NCI-H2196 (cell line): ENCODE measurements around the gene MYO5B.

Source experiments
- DNase-seq: peaks from one replicate; lab custom pipeline; 2025; ENCODE audit not compliant: unreplicated experiment; lab: John Stamatoyannopoulos, UW

MYO5B gene

GRCh38 chr18:49974079-49974478 lies 220.9 kb downstream of the MYO5B start:
- DNase-seq, result no peak

DNA sequence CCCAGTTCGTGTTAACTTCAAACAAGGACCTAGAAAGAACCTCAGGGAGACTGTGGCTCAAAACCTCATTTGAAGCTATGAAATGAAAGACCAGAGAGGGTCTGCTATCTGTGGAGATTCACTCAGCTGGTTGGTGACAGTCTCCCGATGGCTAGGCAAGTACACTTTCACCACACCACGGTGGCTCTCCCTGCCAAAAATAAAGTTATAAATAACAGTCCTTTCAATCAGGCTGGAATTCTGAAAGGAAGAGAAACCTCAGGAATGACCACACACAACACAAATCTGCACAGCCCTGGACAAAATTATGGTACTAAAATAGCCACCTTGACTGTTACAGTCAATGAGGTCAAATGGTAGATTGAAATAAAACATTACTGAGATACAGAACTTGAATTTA lies 221.4 kb downstream of the MYO5B start:
- no peak for DNase-seq

GRCh38 chr18:49972535-49972934 lies 222.4 kb downstream of the MYO5B start:
- no peak for DNase-seq

DNA sequence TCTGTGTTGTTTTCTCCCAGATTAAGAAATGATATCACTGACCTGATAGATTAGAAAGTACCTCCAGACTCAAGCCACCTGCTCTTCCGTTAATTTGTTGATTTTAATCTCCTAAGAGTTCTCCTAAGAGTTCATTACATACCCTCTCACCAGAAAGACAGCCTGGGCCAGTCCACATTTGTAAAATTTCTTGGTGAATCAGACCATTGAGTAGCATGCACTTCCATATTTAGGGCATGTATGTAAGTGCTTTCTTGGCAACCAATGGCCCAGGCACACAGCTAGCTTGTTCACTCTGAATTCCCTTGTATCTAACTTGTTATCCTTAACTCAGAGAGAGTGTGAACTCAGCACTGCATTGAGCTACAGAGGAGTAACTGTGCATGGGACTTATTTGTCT lies 223.5 kb downstream of the MYO5B start:
- no peak for DNase-seq

DNA sequence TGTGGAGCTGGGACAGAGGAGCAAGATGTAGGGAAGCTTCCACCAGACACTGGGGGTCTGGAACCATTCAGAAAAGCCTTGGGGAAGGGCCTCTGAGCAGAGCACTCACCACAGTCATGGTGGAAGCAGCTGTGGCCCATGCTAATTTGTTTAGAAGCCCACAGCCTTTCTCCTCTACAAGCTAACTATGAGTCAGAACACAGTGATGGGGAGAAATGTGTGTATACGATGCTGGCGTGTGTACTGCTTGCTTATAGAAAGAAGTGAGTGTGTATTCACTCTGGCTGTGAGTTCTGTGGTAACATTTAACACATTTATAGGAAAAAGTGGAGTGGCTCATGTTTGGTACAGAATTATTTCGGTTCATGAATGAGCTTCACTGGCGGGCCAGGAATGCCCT lies 224.6 kb downstream of the MYO5B start:
- no peak for DNase-seq

- DNase-seq, result no peak
Observed at GRCh38 chr18:49968644-49969309, 226.2 kb downstream of the MYO5B start.

DNA sequence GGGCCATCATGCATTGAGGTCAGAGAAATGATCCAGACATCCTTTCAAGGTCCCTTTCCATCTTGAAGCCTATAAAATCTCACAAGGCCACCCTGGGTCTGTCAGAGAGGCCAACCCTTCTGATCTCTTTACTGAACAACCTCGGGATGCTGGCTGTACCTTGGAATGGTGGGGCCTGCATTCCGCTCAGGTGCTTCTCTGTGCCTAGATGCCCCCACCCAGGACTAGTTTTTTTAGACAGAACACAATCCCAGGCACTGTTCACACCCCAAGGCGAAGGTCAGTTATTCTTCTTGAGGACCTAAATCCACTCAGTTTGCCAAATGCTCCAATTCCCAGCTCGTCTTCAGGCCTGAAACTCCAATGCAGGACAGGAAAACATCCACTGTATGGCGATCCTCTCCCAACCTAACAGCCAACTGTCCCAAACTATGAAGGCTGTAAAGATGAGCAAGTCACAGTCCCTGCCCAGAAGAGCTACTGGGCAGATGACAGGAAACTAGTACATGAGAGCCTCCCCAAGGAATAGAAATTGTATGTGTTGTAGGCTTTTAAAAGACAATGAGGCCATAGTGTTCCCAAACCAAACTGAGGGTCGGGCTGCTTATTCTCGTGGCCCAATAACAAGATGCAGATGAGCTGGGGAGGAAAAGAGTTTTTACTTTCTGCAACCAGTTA lies 227.2 kb downstream of the MYO5B start:
- DNase-seq, result no peak

DNA sequence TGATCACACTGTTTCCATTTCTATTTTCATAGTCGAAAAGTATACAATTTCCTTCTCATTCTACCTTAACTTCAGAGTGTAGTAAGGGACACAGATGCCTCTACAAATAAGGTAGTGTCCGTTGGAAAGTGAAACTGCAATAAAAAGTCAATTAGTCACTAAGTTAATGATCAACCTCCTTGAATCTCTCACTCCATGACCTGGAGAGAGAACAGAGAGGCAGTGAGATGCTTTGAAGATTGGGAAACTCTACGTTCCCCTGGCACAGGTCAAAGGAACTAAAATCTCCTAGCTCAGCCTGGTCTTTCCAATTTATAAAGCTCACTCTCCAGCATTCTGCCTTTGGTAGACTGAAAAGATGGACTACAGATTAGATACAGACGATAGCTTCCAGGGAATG lies 227.8 kb downstream of the MYO5B start:
- DNase-seq, result no peak

- DNase-seq, result no peak
Observed at GRCh38 chr18:49966090-49966489, 228.9 kb downstream of the MYO5B start.

DNA sequence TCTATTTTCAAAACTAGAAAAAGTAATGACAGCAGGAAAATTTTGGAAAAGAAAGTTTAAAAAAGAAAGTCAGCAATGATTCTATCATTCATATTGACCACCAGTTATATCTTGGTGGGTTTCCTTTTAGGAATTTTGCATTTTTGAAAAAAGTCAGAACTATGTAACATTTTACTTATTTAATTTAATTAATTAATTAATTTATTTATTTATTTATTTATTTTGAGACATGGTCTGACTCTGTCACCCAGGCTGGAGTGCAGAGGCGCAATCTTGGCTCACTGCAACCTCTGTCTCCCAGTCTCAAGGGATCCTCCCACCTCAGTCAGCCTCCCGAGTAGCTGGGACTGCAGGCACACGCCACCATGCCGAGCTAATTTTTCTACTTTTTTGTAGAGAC lies 231.7 kb downstream of the MYO5B start:
- no peak for DNase-seq

GRCh38 chr18:49961271-49961670 lies 233.7 kb downstream of the MYO5B start:
- DNase-seq, result no peak

DNA sequence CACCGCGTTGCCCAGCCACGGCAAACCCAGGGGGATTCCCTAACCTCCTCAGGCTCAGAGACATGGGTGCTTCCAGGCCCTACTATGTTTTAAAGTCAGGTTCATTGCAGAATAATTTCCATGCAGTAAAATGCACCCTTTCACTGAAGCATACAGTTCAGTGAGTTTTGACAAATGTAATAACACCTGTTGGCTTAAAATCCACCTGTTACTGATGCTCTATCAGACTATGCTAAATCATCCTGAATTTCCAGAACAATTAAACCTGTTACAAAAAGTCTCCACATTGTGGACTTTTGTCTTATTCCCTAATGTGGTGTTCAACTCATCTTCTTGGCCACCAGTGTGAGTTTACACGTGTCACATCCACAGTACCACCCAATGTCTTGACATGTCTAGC lies 234.6 kb downstream of the MYO5B start:
- DNase-seq, result no peak

DNA sequence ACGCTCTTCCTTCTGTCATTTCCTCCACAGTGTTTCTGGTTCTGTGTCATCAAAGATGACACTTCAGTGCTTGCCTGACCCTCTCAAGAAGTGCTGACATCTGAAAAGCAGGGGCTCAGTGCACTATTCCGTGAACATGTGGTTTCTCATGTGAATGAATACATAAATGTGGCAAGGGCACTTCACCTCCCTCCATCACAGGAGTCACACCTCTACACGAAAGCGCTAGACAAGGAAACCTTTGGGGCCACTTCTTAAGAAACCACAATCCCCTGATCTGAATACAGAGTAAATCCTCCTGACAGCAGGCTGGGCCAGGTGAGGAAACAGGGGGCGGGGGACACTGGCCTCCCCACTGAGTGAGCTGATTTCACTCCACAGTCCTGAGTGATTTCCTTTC lies 235.8 kb downstream of the MYO5B start:
- no peak for DNase-seq

GRCh38 chr18:49955263-49955662 lies 239.7 kb downstream of the MYO5B start:
- no peak for DNase-seq

- no peak for DNase-seq
Observed at GRCh38 chr18:49953391-49953790, 241.6 kb downstream of the MYO5B start.

GRCh38 chr18:49949951-49950395 lies 245.0 kb downstream of the MYO5B start:
- no peak for DNase-seq

DNA sequence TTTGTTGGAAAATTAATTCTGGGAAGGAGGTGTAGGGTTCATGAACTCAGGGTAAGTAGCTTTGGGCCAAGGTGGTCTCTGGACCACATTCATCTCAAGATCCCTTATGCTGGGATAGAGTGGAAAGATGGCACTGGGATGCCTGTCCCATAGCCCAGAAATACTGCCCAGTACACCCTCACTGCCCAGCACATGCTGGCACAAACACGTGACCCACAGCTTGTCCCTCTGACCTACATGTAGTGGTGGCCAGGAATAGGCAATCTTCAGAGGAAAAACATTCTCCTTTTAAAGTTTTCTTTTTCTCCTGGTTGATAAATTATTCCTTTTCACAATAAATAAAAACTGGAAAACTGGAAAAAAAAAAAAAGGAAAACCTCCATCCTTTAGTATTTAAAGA lies 246.0 kb downstream of the MYO5B start:
- DNase-seq, result no peak

DNA sequence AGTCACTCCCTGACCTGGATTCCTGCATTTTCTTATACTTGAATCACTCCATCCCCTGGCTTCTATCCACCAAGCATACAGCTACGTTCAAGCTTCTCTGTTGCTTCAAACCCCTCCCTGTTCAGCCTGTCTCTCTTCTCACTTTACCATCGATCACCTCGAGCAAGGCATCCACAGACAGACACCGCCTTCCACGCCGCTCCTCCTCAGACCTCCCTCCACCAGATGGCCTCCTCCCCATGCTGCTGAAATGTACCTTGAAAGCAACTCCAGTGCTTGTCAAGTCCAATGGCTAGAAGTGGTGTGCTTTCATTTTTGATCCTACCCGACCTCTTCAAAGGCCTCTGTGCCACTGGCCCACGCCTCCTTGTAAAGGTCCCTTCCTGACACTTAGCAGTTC lies 250.3 kb downstream of the MYO5B start:
- no peak for DNase-seq

DNA sequence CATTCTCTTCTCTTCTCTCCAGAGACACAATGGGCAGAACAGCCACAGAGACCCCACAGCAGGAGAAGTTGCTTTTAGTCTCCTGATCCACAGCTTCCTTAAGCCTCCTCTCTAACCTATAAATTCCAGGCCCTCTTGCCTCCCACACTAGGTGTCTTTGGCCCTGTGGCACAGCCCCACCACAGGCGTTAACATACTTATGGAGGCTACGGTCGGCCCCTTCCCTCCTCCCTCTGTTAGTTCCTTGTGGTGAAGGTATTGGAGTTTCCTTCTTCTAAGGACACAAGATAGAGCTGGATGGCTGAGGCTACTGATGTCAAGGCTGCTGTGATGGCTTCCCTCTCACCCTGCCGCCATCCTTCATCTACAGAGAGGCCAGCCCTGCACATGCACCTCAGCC lies 258.1 kb downstream of the MYO5B start:
- DNase-seq, result no peak

- no peak for DNase-seq
Observed at GRCh38 chr18:49935215-49935614, 259.7 kb downstream of the MYO5B start.

- DNase-seq, result no peak
Observed at GRCh38 chr18:49934457-49934856, 260.5 kb downstream of the MYO5B start.

GRCh38 chr18:49933530-49934128 lies 261.3 kb downstream of the MYO5B start:
- DNase-seq, result no peak

DNA sequence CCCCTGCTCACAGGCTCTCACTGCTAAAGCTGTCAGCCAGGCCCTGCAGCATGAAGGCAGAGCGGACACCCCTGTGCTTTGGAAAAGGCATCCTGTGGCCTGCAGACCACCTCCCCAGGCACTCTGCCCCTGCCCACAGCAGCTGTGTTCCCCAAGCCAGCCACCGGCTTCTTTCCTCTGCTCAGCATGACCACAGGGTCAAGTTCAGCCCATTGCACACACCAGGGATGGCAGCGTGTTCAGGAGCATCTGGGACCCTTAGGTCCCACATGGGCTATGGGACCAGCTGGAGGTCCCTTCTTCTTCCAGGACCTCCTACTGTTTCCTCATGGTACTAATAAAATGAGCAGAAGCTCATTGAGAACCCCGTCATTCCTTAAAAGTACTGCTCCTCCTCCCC lies 263.2 kb downstream of the MYO5B start:
- DNase-seq, result no peak
